GM12878 (cell line): Measurements from ENCODE around the gene DENND1C. TPM values are rescaled to one million over a fixed set of nuclear protein-coding genes. Genes with fewer than 3 reads are reported as not detected.
A peak's percentile ranks its signal among the peaks of the same experiment; 100 is the strongest.

Source experiments
- CEBPB ChIP-seq, 2 experiments: fragments of 150-350 bp in 1 of 2; IDR thresholded peaks; 2 replicates each; pipeline ENCODE4 v1.6.1; 2012 to 2014; ENCODE audit warnings: low read depth in 2 of 2, low read length in 2 of 2, borderline replicate concordance in 1 of 2, inconsistent platforms in 1 of 2
- ETV6 ChIP-seq, 2 experiments: fragments of 450-650 bp in 1 of 2; IDR thresholded peaks in 1 of 2; conservative IDR thresholded peaks in 1 of 2; 2 replicates each; pipeline ENCODE4 v1.6.1; 2014; ENCODE audit warnings: antibody characterized with exemption in 1 of 2, borderline replicate concordance in 1 of 2, low read depth in 1 of 2, mild to moderate bottlenecking in 1 of 2, moderate library complexity in 1 of 2
- EZH2 ChIP-seq: IDR thresholded peaks from 2 replicates; pipeline ENCODE4 v1.6.1; 2012; ENCODE audit warnings: low read depth, mild to moderate bottlenecking, control low read depth, inconsistent platforms, low read length, borderline replicate concordance; ENCODE audit not compliant: control insufficient read depth
- FOXM1 ChIP-seq: IDR thresholded peaks from 2 replicates; pipeline ENCODE4 v1.6.1; 2012; ENCODE audit warnings: low read depth, mild to moderate bottlenecking, inconsistent platforms, low read length, moderate library complexity
- MTA2 ChIP-seq: fragments of 450-650 bp; IDR thresholded peaks from 2 replicates; pipeline ENCODE4 v1.6.1; 2016; ENCODE audit warnings: low read depth, mild to moderate bottlenecking, moderate library complexity
- MTA3 ChIP-seq: IDR thresholded peaks from 2 replicates; pipeline ENCODE4 v1.6.1; 2012; ENCODE audit warnings: low read length, inconsistent platforms, borderline replicate concordance
- NFXL1 ChIP-seq: fragments of 450-650 bp; IDR thresholded peaks from 2 replicates; pipeline ENCODE4 v1.6.1; 2017; ENCODE audit warnings: antibody characterized with exemption, mild to moderate bottlenecking, borderline replicate concordance
- NFYA ChIP-seq: IDR thresholded peaks from 2 replicates; pipeline ENCODE4 v1.6.1; 2011; ENCODE audit warnings: low read depth, mild to moderate bottlenecking, low read length, improper control_type of control experiment, borderline replicate concordance
- NR2F1 ChIP-seq: fragments of 450-650 bp; conservative IDR thresholded peaks from 2 replicates; pipeline ENCODE4 v1.6.1; 2017; ENCODE audit warnings: mild to moderate bottlenecking
- NRF1 ChIP-seq: conservative IDR thresholded peaks from 2 replicates; pipeline ENCODE4 v1.6.1; 2011; ENCODE audit warnings: mild to moderate bottlenecking, low read depth, low read length, improper control_type of control experiment
- PML ChIP-seq: IDR thresholded peaks from 2 replicates; pipeline ENCODE4 v1.6.1; 2012; ENCODE audit warnings: low read length, inconsistent platforms
- RAD21 ChIP-seq: IDR thresholded peaks from 2 replicates; pipeline ENCODE4 v1.6.1; 2011; ENCODE audit warnings: mild to moderate bottlenecking, low read depth, low read length, moderate library complexity; ENCODE audit not compliant: insufficient read depth
- SMARCA5 ChIP-seq: fragments of 450-650 bp; IDR thresholded peaks from 2 replicates; pipeline ENCODE4 v1.6.1; 2017; ENCODE audit warnings: mild to moderate bottlenecking
- SMC3 ChIP-seq: IDR thresholded peaks from 2 replicates; pipeline ENCODE4 v1.6.1; 2011; ENCODE audit warnings: low read length, improper control_type of control experiment, borderline replicate concordance
- SRF ChIP-seq, 2 experiments: IDR thresholded peaks; 2 replicates each; pipeline ENCODE4 v1.6.1; 2011; ENCODE audit warnings: low read depth in 2 of 2, low read length in 2 of 2, mild to moderate bottlenecking in 1 of 2, moderate library complexity in 1 of 2
- TBL1XR1 ChIP-seq: IDR thresholded peaks from 2 replicates; pipeline ENCODE4 v1.6.1; 2012; ENCODE audit warnings: low read depth, low read length, improper control_type of control experiment
- ZNF207 ChIP-seq: fragments of 450-650 bp; IDR thresholded peaks from 2 replicates; pipeline ENCODE4 v1.6.1; 2014; ENCODE audit warnings: antibody characterized with exemption, mild to moderate bottlenecking, borderline replicate concordance
- polyA plus RNA-seq, 11 experiments: library from polyadenylated mRNA; depleted of rRNA in 4 of 11; unstranded in 6 of 11; stranded (reverse) in 5 of 11; fragments of >200 nt; fragmentation: Nextera tagmentation in 4 of 11; fragmentation: Illumina TruSeq in 1 of 11; extraction: Ambion mirVana in 4 of 11; extraction: Trizol in 1 of 11; gene quantifications; 1 replicate in 1 of 11; 2 replicates in 10 of 11; pipeline versions ENCODE4 v1.2.1 to v1.2.3, GENCODE V29; 2011 to 2016; ENCODE audit warnings: inconsistent platforms in 2 of 11, missing spikeins in 2 of 11, low read depth in 1 of 11
- total RNA-seq, 4 experiments: library from RNA; depleted of rRNA in 3 of 4; stranded (reverse); fragments of >200 nt in 3 of 4; fragmentation: Illumina TruSeq in 1 of 4; extraction: Trizol in 1 of 4; gene quantifications; 2 replicates each; pipeline versions ENCODE4 v1.2.1 to v1.2.3, GENCODE V29; 2013 to 2021
- TF ChIP-seq, protein P1 (sequence below): fragments of 450-650 bp; IDR thresholded peaks from 2 replicates; pipeline ENCODE4 v1.6.1; 2017; ENCODE audit warnings: mild to moderate bottlenecking, low read depth, inconsistent platforms; ENCODE audit not compliant: poor library complexity, severe bottlenecking
- TF ChIP-seq, protein P2 (sequence below), 3 experiments: IDR thresholded peaks in 2 of 3; conservative IDR thresholded peaks in 1 of 3; 2 replicates each; pipeline ENCODE4 v1.5.1; 2011; ENCODE audit warnings: low read depth in 3 of 3, low read length in 3 of 3, mild to moderate bottlenecking in 3 of 3, control low read depth in 2 of 3, moderate library complexity in 2 of 3, inconsistent platforms in 1 of 3, mixed read lengths in 1 of 3; ENCODE audit not compliant: control insufficient read depth in 2 of 3, insufficient read depth in 1 of 3; ENCODE audit errors: extremely low read depth in 1 of 3
- TF ChIP-seq, protein P3 (sequence below): fragments of 450-650 bp; IDR thresholded peaks from 2 replicates; pipeline ENCODE4 v1.6.1; 2017; ENCODE audit warnings: low read depth, mild to moderate bottlenecking, moderate library complexity

Gene DENND1C
- total and polyA plus RNA-seq, 10 of the 15 experiments (the other 5 are each of a cell fraction or from before 2014, with no cell fraction given), result 2.4 to 54.3 (median 32.7) TPM

DNA sequence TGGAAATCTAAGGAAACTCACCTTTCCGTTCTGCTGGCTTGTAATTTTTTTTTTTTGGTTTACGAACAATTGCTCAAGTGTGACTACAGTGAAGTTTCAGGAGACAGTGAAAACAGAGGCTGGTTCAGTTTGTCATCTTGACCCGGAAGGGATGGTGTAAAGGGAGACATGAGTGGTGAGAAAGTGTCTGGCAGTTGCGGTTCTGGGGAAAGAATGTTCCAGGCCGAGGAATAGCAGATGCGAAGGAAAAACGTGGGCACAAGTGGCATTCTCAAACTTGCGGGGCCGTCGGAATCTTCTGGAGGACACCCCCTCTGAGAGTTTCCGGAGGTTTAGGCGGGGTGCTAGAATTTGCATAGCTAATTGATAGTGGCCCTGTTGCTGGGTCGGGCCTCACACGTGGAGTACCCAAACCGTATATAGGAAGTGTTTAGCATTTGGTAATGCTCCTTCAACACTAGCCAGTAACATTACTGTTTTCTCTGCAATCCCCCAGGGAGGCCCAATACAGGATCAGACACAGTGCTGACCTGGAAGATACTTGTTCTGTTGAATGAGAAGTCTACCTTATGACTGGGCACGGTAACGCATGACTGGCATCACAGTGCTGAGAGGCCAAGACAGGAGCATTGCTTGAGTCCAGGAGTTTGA lies 46.4 kb upstream of the DENND1C start (continued):
- TF ChIP-seq MTA3 (no peak; the same call in 1 of the 2 replicates), RAD21 (peak; percentile 4; the same call in 1 of the 2 replicates), TBL1XR1 (no peak), SMARCA5 (0 out of 2 replicates have a peak, but pooled peaks have one; percentile 1), ZNF207 (peak; percentile 75; the same call in 1 of the 2 replicates), PML (no peak), ETV6 (conservative IDR thresholded peaks at IDR 0.05 in 1 of 2, IDR thresholded peaks at IDR 0.05 in 1 of 2; ENCODE audit: borderline replicate concordance in 1 of 2, low read depth in 1 of 2) (peak in 1 of 2 experiments; percentile 81; a peak in 2 of 4 replicates), NFYA (no peak), CEBPB (IDR thresholded peaks at IDR 0.05; ENCODE audit: borderline replicate concordance in 1 of 2, low read depth in 2 of 2, low read length in 2 of 2) (no peak; a peak in 1 of 4 replicates), FOXM1 (no peak; the same call in 1 of the 2 replicates), NR2F1 (peak; percentile 79), SMC3 (no peak), MTA2 (peak; percentile 88), NFXL1 (no peak), SRF (IDR thresholded peaks at IDR 0.05; ENCODE audit: low read depth in 2 of 2, low read length in 2 of 2) (no peak), NRF1 (no peak), EZH2 (no peak)
- TF ChIP-seq, protein P1, sequence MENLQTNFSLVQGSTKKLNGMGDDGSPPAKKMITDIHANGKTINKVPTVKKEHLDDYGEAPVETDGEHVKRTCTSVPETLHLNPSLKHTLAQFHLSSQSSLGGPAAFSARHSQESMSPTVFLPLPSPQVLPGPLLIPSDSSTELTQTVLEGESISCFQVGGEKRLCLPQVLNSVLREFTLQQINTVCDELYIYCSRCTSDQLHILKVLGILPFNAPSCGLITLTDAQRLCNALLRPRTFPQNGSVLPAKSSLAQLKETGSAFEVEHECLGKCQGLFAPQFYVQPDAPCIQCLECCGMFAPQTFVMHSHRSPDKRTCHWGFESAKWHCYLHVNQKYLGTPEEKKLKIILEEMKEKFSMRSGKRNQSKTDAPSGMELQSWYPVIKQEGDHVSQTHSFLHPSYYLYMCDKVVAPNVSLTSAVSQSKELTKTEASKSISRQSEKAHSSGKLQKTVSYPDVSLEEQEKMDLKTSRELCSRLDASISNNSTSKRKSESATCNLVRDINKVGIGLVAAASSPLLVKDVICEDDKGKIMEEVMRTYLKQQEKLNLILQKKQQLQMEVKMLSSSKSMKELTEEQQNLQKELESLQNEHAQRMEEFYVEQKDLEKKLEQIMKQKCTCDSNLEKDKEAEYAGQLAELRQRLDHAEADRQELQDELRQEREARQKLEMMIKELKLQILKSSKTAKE, result peak; percentile 98
- TF ChIP-seq, protein P2, sequence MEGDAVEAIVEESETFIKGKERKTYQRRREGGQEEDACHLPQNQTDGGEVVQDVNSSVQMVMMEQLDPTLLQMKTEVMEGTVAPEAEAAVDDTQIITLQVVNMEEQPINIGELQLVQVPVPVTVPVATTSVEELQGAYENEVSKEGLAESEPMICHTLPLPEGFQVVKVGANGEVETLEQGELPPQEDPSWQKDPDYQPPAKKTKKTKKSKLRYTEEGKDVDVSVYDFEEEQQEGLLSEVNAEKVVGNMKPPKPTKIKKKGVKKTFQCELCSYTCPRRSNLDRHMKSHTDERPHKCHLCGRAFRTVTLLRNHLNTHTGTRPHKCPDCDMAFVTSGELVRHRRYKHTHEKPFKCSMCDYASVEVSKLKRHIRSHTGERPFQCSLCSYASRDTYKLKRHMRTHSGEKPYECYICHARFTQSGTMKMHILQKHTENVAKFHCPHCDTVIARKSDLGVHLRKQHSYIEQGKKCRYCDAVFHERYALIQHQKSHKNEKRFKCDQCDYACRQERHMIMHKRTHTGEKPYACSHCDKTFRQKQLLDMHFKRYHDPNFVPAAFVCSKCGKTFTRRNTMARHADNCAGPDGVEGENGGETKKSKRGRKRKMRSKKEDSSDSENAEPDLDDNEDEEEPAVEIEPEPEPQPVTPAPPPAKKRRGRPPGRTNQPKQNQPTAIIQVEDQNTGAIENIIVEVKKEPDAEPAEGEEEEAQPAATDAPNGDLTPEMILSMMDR (IDR thresholded peaks at IDR 0.05 in 2 of 3, conservative IDR thresholded peaks at IDR 0.05 in 1 of 3; ENCODE audit: control insufficient read depth in 2 of 3, extremely low read depth in 1 of 3, insufficient read depth in 1 of 3, low read depth in 3 of 3, low read length in 3 of 3), result no peak
- TF ChIP-seq, protein P3, sequence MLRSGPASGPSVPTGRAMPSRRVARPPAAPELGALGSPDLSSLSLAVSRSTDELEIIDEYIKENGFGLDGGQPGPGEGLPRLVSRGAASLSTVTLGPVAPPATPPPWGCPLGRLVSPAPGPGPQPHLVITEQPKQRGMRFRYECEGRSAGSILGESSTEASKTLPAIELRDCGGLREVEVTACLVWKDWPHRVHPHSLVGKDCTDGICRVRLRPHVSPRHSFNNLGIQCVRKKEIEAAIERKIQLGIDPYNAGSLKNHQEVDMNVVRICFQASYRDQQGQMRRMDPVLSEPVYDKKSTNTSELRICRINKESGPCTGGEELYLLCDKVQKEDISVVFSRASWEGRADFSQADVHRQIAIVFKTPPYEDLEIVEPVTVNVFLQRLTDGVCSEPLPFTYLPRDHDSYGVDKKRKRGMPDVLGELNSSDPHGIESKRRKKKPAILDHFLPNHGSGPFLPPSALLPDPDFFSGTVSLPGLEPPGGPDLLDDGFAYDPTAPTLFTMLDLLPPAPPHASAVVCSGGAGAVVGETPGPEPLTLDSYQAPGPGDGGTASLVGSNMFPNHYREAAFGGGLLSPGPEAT, result peak; percentile 97
